Cardiac muscle cell (in vitro differentiated cells and primary cell): ENCODE data around the gene TMEM59. TPM values are rescaled to one million over a fixed set of nuclear protein-coding genes. Genes with fewer than 3 reads are reported as not detected.

Experiments used
- DNase-seq, 2 donors: peaks; one replicate each; pipeline versions ENCODE4 v3.0.0 to v3.0.0-alpha.2; 2010 to 2017; ENCODE audit warnings: low read depth in 1 of 2, low spot score in 1 of 2
- H3K27ac ChIP-seq: fragments of 200-600 bp; sonication (generic); 2 replicates; pipeline ENCODE4 v1.5.1; 2016
- H3K27me3 ChIP-seq: fragments of 200-600 bp; sonication (generic); 2 replicates; pipeline ENCODE4 v1.6.0; 2016; ENCODE audit warnings: control low read depth
- H3K36me3 ChIP-seq: fragments of 200-600 bp; sonication (generic); 2 replicates; pipeline ENCODE4 v1.5.1; 2016; ENCODE audit warnings: control low read depth
- H3K4me1 ChIP-seq: fragments of 200-600 bp; sonication (generic); 2 replicates; pipeline ENCODE4 v1.8.1; 2017; ENCODE audit warnings: low read depth, mild to moderate bottlenecking, mixed run types
- H3K4me3 ChIP-seq: fragments of 200-600 bp; sonication (generic); 2 replicates; pipeline ENCODE4 v1.5.1; 2016; ENCODE audit warnings: mild to moderate bottlenecking
- H3K9me3 ChIP-seq: fragments of 200-600 bp; sonication (generic); 2 replicates; pipeline ENCODE4 v1.5.1; 2017; ENCODE audit warnings: low read depth, mild to moderate bottlenecking, control low read depth
- CTCF ChIP-seq: IDR thresholded peaks from 2 replicates; pipeline ENCODE4 v1.5.1; 2012; ENCODE audit warnings: low read depth, mild to moderate bottlenecking, low read length
- polyA plus RNA-seq: library from polyadenylated mRNA; unstranded; fragments of >200 nt; fragmentation: Nextera tagmentation; extraction: Ambion mirVana; gene quantifications from 2 replicates; pipeline ENCODE4 v1.2.1, GENCODE V29; 2016
- total RNA-seq: library from RNA; depleted of rRNA; stranded (reverse); fragments of >200 nt; gene quantifications from 2 replicates; pipeline ENCODE4 v1.2.3, GENCODE V29; 2016

Gene TMEM59
- total and polyA plus RNA-seq, 2 experiments from 2014 or later: 73.1 to 350 TPM

DNA sequence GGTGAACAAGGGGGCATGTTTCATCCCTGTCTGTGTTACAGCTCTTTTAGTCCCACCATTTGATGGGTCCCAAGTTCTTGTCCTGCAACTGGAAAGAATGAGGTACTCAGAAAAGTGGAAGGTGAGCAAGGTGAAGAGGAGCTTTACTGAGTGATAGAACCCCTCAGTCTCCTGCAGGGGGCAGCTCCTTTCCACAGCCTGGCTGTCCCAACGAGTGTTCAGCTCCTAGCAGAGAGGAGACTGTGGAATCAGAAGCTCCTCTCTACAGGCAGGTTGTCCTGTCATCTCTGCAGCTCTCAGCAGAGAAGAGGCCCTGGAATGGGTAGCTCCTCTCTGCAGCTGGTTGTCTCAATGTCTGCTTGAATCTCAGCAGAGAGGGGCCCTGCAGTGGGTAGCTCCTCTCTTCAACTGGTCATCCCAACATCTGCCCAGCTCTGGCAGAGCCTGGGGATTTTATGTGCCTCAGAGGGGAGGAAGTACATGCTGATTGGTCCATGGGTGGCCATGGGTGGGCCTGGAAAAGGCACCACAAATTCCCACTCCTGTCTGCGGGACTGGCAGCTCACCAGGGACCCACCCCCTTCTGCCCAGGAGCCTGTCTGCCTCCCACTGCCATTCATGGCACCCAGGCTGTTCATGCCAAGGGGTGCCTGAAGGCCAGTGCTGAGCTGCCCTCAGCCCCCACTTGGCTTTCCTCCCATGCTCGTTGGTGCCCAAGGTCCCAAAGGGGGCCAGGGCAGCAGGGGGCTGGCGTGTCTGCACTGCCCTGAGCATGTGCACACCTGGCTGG, 60.7 kb downstream of the TMEM59 start:
- Histone ChIP-seq H3K4me1 (no peaks in the 10 kb centered on the region), H3K9me3 (no peaks in the 10 kb centered on the region), H3K27me3 (no peaks in the 10 kb centered on the region), H3K4me3 (no peak overlapping the region), H3K27ac (no peak overlapping the region), H3K36me3 (no peaks in the 10 kb centered on the region)
- DNase-seq: peak in 1 of 2 donors; percentile 9
- TF ChIP-seq CTCF: peak; percentile 26

DNA sequence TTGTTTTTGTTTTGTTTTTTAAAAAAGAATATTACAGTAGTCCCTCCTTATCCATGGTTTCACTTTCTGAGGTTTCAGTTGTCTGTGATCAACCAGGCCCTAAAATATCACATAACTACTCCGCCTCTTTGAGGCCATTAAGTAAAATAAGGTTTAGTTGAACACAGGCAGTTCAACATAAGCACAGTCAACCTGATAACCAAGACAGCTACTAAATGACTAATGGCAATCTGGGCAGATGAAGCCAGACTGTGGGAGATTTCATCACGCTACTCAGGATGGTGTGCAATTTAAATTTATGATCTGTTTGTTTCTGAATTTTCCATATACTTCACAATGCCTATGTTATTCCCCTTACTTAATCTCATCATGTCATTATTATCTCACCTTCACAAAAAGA, 65.1 kb downstream of the TMEM59 start:
- no peaks in the 10 kb centered on the region for H3K36me3 ChIP-seq
- H3K4me3 ChIP-seq: no peak overlapping the region
- no peaks in the 10 kb centered on the region for H3K27me3 ChIP-seq
- no peaks in the 10 kb centered on the region for H3K9me3 ChIP-seq
- DNase-seq: peak in 1 of 2 donors; percentile 41
- H3K27ac ChIP-seq: no peak overlapping the region
- no peaks in the 10 kb centered on the region for H3K4me1 ChIP-seq
- TF ChIP-seq CTCF: no peak

GRCh38 chr1:53986458-53986857, 66.5 kb downstream of the TMEM59 start:
- Histone ChIP-seq H3K27ac (no peak overlapping the region), H3K27me3 (no peaks in the 10 kb centered on the region), H3K9me3 (no peaks in the 10 kb centered on the region), H3K36me3 (no peaks in the 10 kb centered on the region), H3K4me1 (no peaks in the 10 kb centered on the region), H3K4me3 (no peak overlapping the region)
- no peak for DNase-seq
- TF ChIP-seq CTCF: no peak

DNA sequence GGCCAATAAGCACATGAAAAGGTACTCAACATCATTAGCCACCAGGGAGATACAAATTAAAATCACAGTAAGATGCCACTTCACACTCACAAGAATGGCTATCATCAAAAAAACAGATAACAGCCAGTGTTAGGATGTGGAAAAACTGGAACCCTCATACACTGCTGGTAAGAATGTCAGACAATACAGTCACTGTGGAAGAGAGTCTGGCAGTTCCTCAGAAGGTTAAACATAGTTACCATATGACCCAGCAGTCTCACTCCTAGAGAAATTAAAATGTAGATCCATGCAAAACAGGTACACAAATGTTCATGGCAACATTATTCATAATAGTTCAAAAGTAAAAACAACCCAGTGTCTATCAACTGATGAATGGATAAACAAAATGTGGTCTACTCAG, 68.3 kb downstream of the TMEM59 start:
- H3K4me3 ChIP-seq: no peak overlapping the region
- no peaks in the 10 kb centered on the region for H3K27me3 ChIP-seq
- no peak overlapping the region for H3K27ac ChIP-seq
- DNase-seq: no peak
- no peaks in the 10 kb centered on the region for H3K4me1 ChIP-seq
- no peak for TF ChIP-seq CTCF
- H3K9me3 ChIP-seq: no peaks in the 10 kb centered on the region
- H3K36me3 ChIP-seq: no peaks in the 10 kb centered on the region

DNA sequence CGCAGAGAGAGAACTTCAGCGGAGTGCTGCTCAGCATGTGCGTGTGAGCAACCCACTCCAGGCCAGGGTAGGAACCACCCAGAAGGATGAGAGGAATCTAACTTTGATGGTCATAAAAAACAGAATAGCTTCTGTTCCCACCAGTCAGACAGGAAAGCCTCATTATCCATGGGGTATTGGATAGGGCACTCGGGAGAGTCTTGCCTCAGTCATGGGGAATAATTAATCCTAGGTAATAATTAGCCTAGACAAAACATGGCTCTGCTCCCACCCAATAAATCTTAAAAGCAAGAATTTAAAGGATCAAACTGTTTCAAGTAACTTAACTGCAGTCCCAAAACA, 70.3 kb downstream of the TMEM59 start:
- no peak overlapping the region for H3K4me3 ChIP-seq
- no peaks in the 10 kb centered on the region for H3K4me1 ChIP-seq
- no peak for TF ChIP-seq CTCF
- H3K27me3 ChIP-seq: no peaks in the 10 kb centered on the region
- no peaks in the 10 kb centered on the region for H3K9me3 ChIP-seq
- no peak overlapping the region for H3K27ac ChIP-seq
- no peaks in the 10 kb centered on the region for H3K36me3 ChIP-seq
- no peak for DNase-seq
